Thyroid gland (tissue), 4 donors: Measurements from ENCODE around the gene DYNLT2.

ENCODE experiments used
- POLR2A ChIP-seq, 2 donors: fragments of 450-650 bp; IDR thresholded peaks; one replicate each; pipeline ENCODE4 v1.6.1; 2017; ENCODE audit warnings: antibody characterized with exemption in 2 of 2, mild to moderate bottlenecking in 2 of 2, moderate library complexity in 1 of 2
- TF ChIP-seq, protein P1 (sequence below), 6 experiments: fragments of 200-600 bp in 3 of 6; fragments of 450-650 bp in 3 of 6; sonication (generic) in 3 of 6; IDR thresholded peaks; one replicate each; pipeline ENCODE4 v1.5.1; 2016 to 2019; ENCODE audit warnings: antibody characterized with exemption in 6 of 6, mild to moderate bottlenecking in 2 of 6, inconsistent platforms in 1 of 6, moderate library complexity in 1 of 6

DNA sequence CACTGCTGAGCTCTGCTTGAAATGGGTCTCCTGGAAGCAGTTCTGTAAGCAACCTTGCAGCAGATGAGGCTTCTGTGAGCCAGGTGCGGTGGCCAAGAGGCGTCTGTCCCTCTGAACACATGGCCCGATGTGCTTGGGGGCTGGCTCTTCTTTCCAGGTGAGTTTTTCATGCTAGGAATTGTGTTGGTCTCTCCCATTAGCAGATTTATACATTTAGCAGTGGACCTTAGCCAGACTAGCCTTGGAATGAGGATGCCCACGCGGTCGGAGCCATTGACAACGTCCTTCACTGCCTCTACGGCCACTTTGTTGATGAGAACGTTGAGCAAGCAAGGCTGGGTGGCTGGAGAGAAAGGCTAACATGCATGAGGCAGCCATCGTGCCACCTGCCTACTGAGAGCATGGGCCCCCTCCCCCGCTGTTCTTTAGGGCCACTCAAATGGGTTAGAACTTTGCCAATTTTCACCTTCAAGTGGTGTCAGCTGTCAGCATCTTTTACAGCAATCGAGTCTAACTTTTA lies 33.5 kb upstream of the DYNLT2 start:
- TF ChIP-seq, protein P1, sequence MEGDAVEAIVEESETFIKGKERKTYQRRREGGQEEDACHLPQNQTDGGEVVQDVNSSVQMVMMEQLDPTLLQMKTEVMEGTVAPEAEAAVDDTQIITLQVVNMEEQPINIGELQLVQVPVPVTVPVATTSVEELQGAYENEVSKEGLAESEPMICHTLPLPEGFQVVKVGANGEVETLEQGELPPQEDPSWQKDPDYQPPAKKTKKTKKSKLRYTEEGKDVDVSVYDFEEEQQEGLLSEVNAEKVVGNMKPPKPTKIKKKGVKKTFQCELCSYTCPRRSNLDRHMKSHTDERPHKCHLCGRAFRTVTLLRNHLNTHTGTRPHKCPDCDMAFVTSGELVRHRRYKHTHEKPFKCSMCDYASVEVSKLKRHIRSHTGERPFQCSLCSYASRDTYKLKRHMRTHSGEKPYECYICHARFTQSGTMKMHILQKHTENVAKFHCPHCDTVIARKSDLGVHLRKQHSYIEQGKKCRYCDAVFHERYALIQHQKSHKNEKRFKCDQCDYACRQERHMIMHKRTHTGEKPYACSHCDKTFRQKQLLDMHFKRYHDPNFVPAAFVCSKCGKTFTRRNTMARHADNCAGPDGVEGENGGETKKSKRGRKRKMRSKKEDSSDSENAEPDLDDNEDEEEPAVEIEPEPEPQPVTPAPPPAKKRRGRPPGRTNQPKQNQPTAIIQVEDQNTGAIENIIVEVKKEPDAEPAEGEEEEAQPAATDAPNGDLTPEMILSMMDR (IDR thresholded peaks at IDR 0.05), result no peak
- no peak for TF ChIP-seq POLR2A (IDR thresholded peaks at IDR 0.05)
